Posterior vena cava (tissue), 2 donors: ENCODE data around the gene UTY. TPM values are rescaled to one million over a fixed set of nuclear protein-coding genes. Genes with fewer than 3 reads are reported as not detected.

Source experiments
- total RNA-seq, 2 donors: library from RNA; stranded (reverse); fragmentation: NEBNext Ultra II Directional; extraction: Animal tissue kit (Norgen Biotek cat#: 25700); gene quantifications; one replicate each; pipeline ENCODE4 v1.2.1, GENCODE V29; 2021
- donor health status: DM: yes; HTN: yes; CAD: no.
- donor health status: DM: yes; HTN: yes; CAD: no.

The UTY gene
- total RNA-seq, 2 donors from 2014 or later = not detected

Other genes with a start within 250 kb of the UTY start
- not detected for gene TMSB4Y, start 223.9 kb upstream of the UTY start, total RNA-seq